ENCODE measurements around the gene DNAH2.

DNAH2 gene

DNA sequence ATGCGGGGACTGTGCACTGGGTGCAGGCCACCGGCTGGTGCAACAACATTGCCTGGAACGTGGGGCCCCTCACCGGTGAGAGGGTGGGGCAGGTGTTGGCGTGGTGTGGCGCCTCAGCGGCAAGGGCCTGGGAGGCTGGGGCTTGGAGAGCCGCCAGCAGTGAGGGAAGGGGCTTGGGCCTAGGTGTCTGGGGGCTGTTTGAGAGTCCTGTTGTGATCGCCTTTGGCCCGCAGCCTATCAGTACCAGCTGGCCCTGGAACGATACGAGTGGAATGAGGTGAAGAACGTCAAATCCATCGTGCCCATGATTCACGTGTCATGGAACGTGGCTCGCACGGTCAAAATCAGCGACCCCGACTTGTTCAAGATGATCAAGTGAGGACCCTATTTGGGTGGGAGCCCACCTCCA, 134.7 kb downstream of the DNAH2 start:
- Histone ChIP-seq H3K79me2 (ENCODE audit: insufficient read depth, low read length) (no peaks in the 10 kb centered on the region), H3K27me3 (ENCODE audit: insufficient read depth, low read length, poor library complexity, severe bottlenecking) (no peaks in the 10 kb centered on the region), H3K9me3 (ENCODE audit: insufficient read depth, low read depth, low read length) (no peaks in the 10 kb centered on the region), H3K4me1 (ENCODE audit: insufficient read depth, low read length, poor library complexity, severe bottlenecking) (peaks cover 9% of the 10 kb centered on the region), H3K4me3 (ENCODE audit: low read length, poor library complexity, severe bottlenecking) (no peak overlapping the region), H3F3A (ENCODE audit: low read depth) (no peaks in the 10 kb centered on the region), H3K4me2 (ENCODE audit: low read depth, low read length, poor library complexity, severe bottlenecking) (no peak overlapping the region), H3K36me3 (ENCODE audit: insufficient read depth, low read length) (peaks cover 53% of the 10 kb centered on the region; the same call in 1 of the 2 replicates), H3K9ac (ENCODE audit: low read depth, low read length, poor library complexity, severe bottlenecking) (no peak overlapping the region), H4K20me1 (ENCODE audit: insufficient read depth, low read length, poor library complexity, severe bottlenecking) (peaks cover 21% of the 10 kb centered on the region), H3K9me2 (replicated peaks; ENCODE audit: low read depth, low read length) (no peaks in the 10 kb centered on the region), H2AFZ (ENCODE audit: low read length) (no peak overlapping the region)
- TF ChIP-seq EZH2phosphoT487 (IDR thresholded peaks at IDR 0.05; ENCODE audit: borderline replicate concordance): no peak
- TF ChIP-seq CTCF (conservative IDR thresholded peaks at IDR 0.05; ENCODE audit: low read length): no peak

DNA sequence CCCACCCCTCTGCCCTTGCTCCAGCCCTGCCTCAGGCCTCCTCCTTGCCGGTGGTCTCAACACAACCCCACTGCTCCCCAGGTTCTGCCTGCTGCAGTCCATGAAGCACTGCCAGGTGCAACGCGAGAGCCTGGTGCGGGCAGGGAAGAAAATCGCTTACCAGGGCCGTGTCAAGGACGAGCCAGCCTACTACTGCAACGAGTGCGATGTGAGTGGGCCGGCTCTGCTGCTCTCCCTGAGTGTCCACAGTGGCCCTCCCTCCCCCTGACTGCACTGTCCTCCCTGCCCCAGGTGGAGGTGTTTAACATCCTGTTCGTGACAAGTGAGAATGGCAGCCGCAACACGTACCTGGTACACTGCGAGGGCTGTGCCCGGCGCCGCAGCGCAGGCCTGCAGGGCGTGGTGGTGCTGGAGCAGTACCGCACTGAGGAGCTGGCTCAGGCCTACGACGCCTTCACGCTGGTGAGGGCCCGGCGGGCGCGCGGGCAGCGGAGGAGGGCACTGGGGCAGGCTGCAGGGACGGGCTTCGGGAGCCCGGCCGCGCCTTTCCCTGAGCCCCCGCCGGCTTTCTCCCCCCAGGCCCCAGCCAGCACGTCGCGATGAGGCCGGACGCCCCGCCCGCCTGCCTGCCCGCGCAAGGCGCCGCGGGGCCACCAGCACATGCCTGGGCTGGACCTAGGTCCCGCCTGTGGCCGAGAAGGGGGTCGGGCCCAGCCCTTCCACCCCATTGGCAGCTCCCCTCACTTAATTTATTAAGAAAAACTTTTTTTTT, 135.6 kb downstream of the DNAH2 start:
- no peak for TF ChIP-seq EZH2phosphoT487 (IDR thresholded peaks at IDR 0.05; ENCODE audit: borderline replicate concordance)
- TF ChIP-seq CTCF (conservative IDR thresholded peaks at IDR 0.05; ENCODE audit: low read length): no peak
- Histone ChIP-seq H2AFZ (ENCODE audit: low read length) (no peak overlapping the region), H3K9me3 (ENCODE audit: insufficient read depth, low read depth, low read length) (no peaks in the 10 kb centered on the region), H3K9ac (ENCODE audit: low read depth, low read length, poor library complexity, severe bottlenecking) (no peak overlapping the region), H3K4me3 (ENCODE audit: low read length, poor library complexity, severe bottlenecking) (no peak overlapping the region), H4K20me1 (ENCODE audit: insufficient read depth, low read length, poor library complexity, severe bottlenecking) (peaks cover 18% of the 10 kb centered on the region), H3K27me3 (ENCODE audit: insufficient read depth, low read length, poor library complexity, severe bottlenecking) (no peaks in the 10 kb centered on the region), H3K79me2 (ENCODE audit: insufficient read depth, low read length) (0 out of 2 replicates have a peak, but pooled peaks cover 1% of the 10 kb centered on the region), H3K4me1 (ENCODE audit: insufficient read depth, low read length, poor library complexity, severe bottlenecking) (peaks cover 15% of the 10 kb centered on the region), H3F3A (ENCODE audit: low read depth) (no peaks in the 10 kb centered on the region), H3K36me3 (ENCODE audit: insufficient read depth, low read length) (peaks cover 47% of the 10 kb centered on the region; the same call in 1 of the 2 replicates), H3K4me2 (ENCODE audit: low read depth, low read length, poor library complexity, severe bottlenecking) (no peak overlapping the region), H3K9me2 (replicated peaks; ENCODE audit: low read depth, low read length) (no peaks in the 10 kb centered on the region)

DNA sequence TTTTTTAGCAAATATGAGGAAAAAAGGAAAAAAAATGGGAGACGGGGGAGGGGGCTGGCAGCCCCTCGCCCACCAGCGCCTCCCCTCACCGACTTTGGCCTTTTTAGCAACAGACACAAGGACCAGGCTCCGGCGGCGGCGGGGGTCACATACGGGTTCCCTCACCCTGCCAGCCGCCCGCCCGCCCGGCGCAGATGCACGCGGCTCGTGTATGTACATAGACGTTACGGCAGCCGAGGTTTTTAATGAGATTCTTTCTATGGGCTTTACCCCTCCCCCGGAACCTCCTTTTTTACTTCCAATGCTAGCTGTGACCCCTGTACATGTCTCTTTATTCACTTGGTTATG, 136.1 kb downstream of the DNAH2 start:
- H2AFZ ChIP-seq (ENCODE audit: low read length): no peak overlapping the region
- TF ChIP-seq EZH2phosphoT487 (IDR thresholded peaks at IDR 0.05; ENCODE audit: borderline replicate concordance) (no peak), CTCF (conservative IDR thresholded peaks at IDR 0.05; ENCODE audit: low read length) (no peak)
- no peaks in the 10 kb centered on the region for H3K9me2 ChIP-seq (replicated peaks; ENCODE audit: low read depth, low read length)
- H4K20me1 ChIP-seq (ENCODE audit: insufficient read depth, low read length, poor library complexity, severe bottlenecking): peaks cover 16% of the 10 kb centered on the region
- no peak overlapping the region for H3K4me3 ChIP-seq (ENCODE audit: low read length, poor library complexity, severe bottlenecking)
- H3K4me1 ChIP-seq (ENCODE audit: insufficient read depth, low read length, poor library complexity, severe bottlenecking): peaks cover 19% of the 10 kb centered on the region
- peaks cover 45% of the 10 kb centered on the region; the same call in 1 of the 2 replicates for H3K36me3 ChIP-seq (ENCODE audit: insufficient read depth, low read length)
- H3F3A ChIP-seq (ENCODE audit: low read depth): no peaks in the 10 kb centered on the region
- H3K27me3 ChIP-seq (ENCODE audit: insufficient read depth, low read length, poor library complexity, severe bottlenecking): no peaks in the 10 kb centered on the region
- H3K79me2 ChIP-seq (ENCODE audit: insufficient read depth, low read length): 0 out of 2 replicates have a peak, but pooled peaks cover 7% of the 10 kb centered on the region
- H3K9me3 ChIP-seq (ENCODE audit: insufficient read depth, low read depth, low read length): no peaks in the 10 kb centered on the region
- no peak overlapping the region for H3K9ac ChIP-seq (ENCODE audit: low read depth, low read length, poor library complexity, severe bottlenecking)
- no peak overlapping the region for H3K4me2 ChIP-seq (ENCODE audit: low read depth, low read length, poor library complexity, severe bottlenecking)
